T-helper 2 cell treated with Interferon-gamma antibody and Interleukin-4, amounts not matched to agents 100 ng/mL and 5 ng/mL, for 36 hours (primary cell): Measurements from ENCODE around the gene CRABP1. TPM values are rescaled to one million over a fixed set of nuclear protein-coding genes. Genes with fewer than 3 reads are reported as not detected.
"Not testable (repeated sequence)": the region's sequence is repeated elsewhere in the genome, so short reads cannot be mapped to it uniquely, and the experiment has no call there.

Experiments
- intact Hi-C: fragments of 100-400 bp; cut with micrococcal nuclease; formaldehyde crosslinking; loops from one replicate; pipeline ENCODE4 v1.15.1; 2023
- total RNA-seq: library from RNA; stranded (reverse); gene quantifications from 2 replicates; pipeline ENCODE4 v1.2.3, GENCODE V29; 2022

The CRABP1 gene
- total RNA-seq, 1 donor from 2014 or later, result 0.52 TPM

DNA sequence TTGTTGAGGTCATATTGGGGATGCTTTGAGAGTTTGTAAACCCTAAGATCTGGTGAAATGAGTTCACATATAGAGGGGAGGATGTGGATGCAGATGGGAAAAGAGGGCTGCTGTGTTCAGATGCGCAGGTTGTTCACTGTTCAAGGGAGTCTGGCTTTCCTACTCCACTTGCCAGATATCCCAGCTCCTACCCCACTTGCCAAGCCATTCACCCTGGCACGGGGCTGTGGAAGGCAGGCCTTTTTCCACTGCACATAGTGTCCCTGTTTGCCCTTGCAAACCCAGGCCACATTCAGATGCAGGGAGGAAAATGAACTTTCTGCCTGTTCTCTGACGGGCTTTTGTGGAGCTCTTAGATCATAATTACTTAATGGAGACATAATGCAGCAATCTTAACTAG is 29.0 kb downstream of the CRABP1 start:
- intact Hi-C loops, result no loop called here

DNA sequence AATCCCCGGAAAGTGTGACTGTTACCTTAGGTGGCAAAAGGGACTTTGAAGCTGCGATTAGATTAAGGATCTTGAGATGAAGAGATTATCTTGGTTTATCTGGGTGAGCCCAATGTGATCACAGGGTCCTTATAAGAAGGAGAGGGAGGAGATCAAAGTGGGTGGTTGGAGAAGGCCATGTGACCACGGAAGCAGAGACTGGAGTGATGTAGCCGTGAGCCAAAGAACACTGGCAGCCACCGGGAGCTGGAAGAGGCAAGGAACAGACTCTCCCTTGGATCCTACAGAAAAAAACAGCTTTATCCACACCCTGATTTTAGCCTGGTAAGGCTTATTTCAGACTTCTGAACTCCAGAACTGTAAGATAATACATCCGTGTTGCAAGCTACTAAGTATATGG is 29.9 kb downstream of the CRABP1 start:
- intact Hi-C loops, result no loop called here

DNA sequence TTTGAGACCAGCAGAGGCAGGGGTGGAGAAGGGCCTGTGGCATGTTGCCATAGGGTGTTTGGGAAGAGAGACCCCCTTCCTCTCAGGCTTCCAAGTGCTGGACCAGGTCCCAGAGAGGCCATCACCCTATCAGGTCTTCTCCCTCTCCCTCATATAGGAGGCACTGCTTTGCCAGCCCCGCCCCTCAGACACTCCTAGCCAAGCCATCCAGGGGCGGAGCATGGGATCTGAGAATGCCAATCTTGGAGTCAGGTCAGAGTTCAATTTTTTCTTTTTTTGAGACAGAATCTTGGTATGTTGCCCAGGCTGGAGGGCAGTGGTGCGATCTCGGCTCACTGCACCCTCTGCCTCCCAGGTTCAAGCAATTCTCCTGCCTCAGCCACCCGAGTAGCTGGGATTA is 32.7 kb downstream of the CRABP1 start:
- intact Hi-C loops, result no loop called here

DNA sequence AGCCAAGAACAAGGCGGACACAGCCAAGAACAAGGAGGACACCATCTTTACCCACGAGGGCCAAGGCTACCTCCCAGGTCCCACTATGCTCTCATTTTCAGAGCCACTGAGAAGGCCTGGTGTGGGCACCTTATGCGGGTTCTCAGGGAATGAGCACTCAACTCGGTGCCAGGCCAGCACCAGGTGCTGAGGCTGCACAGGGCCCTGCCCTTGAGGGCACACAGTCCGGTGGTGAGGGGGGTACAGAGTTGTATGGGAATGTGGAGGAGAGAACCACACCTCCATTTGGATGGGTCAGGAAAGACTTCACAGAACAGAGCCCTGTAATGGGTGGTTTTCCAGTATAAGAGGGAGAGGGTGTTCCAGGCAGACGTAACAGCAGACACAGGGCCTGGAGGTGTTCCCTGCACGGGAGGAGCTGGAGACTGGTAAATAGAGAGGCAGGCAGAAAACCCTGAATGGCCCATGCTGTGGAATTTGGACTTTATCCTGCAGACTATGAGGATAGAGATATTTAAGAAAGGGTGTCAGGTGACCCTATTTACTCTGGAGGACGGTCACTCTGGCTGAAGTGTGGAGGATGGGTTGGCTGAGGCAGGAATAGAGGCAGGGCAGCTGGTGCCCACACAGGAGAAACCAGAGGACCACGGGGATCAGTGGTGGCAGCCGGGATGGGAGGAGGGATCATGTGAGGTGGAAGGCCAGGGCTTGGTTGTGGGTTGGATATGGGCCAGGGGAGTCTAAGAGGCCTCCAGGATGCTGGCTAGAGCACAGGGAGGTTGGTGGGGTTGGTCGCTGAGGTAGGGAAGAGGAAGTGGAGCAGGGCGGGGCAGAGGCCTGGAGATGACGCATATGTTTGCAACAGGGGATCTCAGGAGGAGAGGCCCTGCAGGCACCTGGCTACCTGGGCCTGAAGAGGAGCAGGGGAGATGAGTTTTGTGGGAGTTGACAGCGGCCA is 34.6 kb downstream of the CRABP1 start:
- intact Hi-C loops, result no loop called here

DNA sequence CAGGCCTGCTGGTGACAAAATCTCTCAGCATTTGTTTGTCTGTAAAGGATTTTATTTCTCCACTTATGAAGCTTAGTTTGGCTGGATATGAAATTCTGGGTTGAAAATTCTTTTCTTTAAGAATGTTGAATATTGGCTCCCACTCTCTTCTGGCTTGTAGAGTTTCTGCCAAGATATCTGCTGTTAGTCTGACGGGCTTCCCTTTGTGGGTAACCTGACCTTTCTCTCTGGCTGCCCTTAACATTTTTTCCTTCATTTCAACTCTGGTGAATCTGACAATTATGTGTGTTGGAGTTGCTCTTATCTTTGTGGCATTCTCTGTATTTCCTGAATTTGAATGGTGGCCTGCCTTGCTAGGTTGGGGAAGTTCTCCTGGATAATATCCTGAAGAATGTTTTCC is 40.0 kb downstream of the CRABP1 start:
- intact Hi-C loops, result not testable (repeated sequence)

DNA sequence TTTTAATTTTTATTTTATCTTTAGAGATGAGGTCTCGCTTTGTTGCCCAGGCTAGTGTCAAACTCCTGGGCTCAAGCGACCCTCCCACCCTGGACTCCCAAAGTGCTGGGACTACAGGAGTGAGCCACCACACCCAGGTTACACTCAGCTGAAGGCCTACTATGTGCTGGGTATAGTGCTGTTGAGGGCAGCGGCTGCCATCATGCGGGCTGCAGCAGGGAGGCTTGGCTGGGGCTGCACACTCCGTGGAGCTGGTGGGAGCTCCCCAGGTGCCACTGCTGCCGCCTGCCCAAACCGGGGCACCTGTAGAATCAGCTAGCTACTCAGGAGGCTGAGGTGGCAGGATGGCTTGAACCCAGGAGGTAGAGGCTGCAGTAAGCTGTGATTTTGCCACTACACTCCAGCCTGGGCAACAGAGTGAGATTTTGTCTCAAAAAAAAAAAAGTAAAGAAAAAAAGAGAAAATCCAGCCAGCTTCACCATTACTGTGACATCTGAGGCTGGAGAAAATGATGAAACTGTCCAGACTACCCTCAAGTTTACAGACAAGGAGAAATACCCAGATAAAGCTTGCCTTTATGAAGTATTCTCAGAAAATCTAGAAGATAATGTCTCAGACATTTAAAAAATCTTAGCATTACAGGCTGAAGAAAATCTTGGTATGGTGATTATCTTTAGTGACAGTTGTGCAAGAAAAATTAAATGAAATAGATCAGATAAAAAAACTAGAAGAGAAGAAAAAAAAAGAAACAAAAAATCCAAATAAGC is 42.1 kb downstream of the CRABP1 start:
- intact Hi-C loops, result no loop called here

DNA sequence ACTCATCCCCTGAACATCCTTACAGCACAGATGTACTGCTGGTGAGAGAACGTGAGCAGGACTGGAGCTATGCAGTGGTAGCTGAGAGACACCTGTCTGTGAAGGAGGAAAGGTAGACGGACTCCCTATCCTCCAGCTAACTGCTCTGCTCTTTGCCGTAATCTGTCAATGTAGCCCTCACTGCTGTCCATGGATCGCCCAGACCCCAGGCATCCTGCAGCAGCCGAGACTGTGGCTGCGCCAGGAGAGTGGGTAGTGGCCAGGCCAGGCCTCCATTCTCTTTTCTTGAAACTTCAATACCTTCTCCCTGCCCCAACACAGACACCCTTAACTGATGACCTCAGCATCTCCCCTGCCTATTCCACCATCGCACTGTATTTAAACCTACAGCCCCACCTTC is 44.5 kb downstream of the CRABP1 start:
- intact Hi-C loops, result no loop called here

DNA sequence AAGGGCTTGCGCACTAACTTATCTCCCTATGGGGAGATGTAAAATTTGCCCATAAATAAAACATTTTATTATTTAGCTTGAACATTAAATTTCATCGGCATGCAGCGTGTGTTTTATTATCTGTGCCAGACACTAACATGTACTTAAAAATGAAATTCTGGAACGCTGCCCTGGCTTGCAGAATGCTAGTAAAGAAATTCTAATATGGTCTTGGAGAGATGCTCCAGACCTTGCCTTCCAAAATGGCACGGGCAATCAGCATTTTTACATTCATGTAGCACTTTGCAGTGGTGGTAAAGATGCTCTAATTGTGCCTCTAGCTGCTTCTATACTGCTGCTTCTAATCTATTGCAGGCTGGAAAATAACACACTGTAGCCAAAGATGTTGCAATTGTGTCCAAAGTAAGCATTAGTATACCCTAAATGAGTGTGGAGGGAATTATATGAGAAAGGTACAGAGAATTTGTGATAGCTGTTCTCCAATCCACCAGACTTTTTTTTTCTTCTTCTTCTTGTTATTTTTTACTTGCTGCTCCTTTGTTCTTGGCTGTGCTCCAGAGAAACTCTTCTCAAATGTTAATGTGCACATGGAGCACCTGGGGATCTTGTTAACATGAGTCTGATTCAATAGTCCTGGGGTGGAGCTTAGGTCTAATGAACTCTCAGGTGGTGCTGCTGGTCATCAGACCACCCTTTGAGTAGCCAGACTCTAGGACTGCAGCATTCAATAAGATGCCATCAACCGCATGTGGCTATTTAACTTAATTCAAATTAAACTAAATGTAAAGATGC is 47.3 kb downstream of the CRABP1 start:
- intact Hi-C loops, result no loop called here

DNA sequence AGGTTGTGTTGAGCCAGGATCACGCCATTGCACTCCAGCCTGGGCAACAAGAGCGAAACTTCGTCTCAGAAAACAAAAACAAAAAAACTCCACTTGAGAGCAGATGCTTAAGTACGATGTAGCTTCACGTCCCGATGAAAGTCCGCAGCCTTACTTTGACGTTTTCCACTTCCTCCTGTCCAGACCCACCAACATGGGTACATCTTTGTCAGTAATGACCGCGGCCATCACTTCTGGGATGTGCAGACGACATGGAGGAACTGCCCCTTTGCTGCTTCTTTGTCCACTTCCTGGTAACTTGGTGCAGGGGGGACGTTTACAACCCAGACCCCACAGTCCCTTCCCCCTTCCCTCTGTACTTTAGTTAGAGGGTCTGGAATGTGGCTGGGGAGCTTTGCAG is 48.7 kb downstream of the CRABP1 start:
- intact Hi-C loops, result no loop called here

DNA sequence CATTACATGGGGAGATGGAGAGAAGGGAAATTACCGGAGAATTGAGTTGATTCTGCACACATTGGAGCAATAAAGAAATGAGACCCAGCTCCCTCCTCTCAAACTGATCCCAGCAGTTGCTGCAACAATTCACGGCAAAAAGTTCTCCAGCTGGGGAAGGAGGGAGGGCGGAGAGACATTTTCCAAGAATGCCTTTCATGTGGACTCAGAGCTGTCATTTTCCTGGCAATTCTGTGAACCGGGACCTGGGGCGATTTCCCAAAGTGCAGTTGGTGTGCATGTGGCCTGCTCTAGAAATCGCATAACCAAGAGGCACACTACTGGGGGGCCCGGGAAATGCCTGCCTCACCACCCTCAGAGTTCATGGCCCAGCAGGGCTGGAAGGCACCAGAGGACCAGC is 49.2 kb downstream of the CRABP1 start:
- intact Hi-C loops, result no loop called here

DNA sequence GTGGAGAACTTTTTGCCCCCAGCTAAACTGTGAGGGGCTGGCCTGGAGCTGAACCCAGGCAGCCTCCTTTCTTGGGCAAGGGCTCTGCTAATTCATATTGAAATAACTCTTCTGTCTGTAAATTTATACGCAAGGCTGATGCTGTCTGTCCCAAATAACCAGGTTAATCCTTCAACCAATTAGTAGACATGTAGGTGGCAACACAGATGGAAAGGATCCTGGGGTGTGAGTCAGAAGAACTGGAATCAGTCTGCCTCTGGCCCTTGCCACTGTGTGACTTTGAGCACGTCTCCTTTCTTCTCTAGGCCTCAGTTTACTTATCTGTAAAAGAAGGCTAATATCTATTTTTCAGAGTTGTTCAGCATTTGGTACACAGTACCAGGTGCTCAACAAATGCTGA is 49.6 kb downstream of the CRABP1 start:
- intact Hi-C loops, result no loop called here

DNA sequence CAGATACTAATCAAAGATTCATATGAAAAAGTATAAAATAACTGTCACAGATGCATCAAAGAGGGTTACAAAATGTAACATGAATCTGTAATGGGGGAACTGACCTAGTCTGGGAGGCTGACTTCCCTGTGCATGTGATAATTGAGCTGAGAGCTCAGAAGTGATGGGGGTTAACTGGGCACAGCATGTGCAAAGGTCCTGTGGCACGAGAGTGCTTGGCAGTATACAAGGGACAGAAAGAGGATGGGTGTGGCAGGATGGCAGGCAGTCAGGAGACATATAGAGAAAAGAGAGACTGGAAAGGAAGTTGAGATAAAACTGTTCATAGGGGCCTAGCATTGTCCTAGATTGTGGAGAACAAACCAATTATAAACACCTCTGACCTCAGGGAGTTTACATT is 50.1 kb downstream of the CRABP1 start:
- intact Hi-C loops, result no loop called here

DNA sequence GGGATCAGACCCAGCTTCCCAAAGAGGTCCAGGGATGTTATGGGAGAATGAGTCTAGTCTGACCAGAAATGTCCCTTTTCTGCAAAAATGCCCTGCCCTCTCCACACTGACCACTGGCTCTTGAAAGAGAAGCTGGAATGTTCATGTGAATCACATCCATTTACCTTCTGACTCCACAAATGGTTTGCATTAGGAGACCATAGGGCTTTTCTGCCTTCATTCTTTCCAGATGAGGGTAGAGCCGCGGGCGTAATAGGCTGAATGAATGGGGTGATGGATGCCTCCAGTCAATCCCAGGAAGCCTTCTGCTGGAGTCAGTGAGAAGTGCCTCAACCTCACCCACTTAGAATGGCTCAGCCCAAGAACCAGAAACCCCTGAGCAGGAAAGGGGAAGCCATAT is 50.7 kb downstream of the CRABP1 start:
- intact Hi-C loops, result no loop called here

DNA sequence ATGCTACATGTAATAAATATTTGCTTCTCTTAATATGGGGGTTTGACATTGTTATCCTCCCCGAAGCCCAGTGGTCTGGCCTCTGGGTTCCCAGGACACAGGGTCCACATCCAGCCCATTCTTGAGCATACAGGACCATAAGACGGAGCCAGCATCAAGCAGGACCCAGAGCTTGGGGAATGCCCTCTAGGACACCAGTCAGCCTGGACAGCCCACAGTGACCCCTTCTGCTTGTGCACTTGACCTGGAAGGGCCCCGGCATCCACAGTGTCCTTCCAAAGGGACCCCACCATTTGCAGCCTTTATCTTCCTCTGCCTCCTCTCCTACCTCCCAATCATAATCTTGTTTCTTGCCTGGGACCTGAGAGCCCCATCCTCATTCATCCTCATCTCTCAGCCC is 51.6 kb downstream of the CRABP1 start:
- intact Hi-C loops, result no loop called here

DNA sequence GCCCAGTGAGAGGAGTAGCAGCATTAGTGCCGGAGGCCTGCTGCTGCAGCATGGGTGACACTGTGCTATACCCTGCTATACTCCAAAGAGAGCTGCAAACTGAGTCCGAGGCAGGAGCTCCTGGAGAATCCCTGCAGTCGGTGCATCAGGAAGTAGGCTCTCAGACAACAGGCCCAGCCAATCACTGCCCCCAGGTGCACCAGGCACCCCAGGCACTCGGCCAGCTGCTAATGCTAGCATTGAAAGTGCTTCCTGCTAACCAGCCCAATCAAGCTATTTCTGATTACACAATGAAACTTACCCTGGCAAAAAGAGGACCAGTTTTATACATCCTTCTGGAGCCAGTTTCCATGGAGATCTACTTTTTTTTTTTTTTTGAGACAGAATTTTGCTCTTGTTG is 52.3 kb downstream of the CRABP1 start:
- intact Hi-C loops, result no loop called here

DNA sequence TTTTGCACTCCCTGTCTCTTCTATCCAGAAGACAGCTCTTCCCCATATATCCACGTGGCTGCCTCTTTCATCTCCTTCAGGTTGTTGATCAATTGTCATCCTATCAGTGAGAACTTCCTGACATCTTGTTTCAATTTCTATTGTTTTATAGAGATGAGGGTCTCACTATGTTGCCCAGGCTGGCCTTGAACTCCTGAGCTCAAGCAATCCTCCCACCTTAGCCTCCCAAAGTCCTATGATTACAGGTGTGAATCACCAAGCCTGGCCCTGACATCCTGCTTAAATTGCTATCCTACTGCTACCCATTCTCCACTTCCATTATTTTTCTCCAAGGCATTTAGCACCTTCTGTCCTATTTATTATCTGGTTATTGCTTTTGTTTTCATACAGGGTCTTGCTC is 53.0 kb downstream of the CRABP1 start:
- intact Hi-C loops, result no loop called here

DNA sequence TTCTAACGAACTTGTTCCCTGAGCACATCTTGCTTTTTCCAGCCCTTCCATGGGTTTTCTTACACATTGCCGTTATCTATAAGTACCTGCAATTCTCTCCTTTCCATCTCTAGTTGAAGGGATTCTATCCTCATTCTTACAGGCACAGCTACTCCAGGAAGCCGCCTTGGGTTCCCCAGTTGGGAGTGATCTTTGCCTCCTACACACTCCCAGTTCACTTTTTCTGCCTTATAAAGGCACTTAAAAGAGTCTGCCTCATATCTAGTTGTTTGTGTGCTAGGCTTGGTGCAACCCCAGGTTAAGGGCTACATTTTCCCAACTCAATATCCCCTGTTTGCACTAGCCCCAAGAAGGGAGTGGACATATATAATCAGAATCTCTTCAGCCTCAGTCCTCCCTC is 53.9 kb downstream of the CRABP1 start:
- intact Hi-C loops, result no loop called here

DNA sequence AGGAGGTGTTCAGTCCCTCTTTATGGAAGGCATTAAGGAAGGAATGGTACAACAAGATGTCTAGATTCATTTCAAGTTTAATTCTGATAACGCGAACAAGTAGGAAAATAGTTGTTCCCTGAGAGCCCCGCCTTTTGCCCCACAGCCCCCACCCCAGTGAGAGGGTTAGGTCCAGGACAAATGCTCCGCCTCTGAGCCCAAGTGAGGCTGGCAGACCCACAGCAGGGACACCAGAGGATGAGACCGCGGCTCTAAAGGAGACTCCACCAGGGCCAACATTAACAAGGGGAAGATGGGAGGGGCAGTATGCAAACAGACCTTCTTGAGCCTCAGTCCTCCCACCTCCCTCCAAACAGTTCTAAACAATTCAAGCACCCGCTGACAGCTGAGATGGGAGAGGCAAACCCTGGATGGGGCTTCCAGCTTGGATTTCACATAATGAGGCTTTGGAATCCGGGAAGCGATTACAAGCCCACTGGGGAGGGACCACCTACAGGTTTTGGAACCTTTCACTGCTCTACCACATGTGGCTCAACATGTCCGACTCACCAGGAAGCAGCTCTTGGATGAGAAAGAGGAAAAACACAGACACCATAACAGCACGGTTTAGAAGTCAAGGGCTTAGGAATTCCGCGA is 54.9 kb downstream of the CRABP1 start:
- intact Hi-C loops, result no loop called here

DNA sequence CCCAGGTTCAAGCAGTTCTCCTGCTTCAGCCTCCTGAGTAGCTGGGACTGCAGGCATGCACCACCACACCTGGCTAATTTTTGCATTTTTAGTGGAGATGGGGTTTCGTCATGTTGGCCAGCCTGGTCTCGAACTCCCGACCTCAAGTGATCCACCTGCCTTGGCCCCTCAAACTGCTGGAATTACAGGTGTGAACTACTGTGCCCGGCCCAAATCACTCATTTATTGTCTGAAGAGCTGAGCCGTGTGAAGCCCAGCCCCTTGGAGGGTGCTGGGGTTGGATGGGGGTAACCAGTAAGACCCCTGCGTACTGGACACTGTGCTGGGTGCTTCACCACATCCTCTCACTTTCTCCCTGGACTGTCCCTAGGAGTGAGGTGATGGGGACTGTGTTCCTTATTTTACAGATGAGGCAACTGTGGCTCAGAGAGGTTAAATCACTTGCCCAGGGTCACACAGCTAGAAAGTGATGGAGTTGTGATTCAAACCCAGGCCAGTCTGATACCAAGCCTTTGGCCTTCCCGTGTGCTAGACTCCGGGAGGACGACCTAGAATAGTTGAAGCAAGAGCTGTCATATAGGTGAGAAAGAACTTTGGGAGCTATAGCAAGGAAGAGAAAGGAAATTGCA is 56.1 kb downstream of the CRABP1 start:
- intact Hi-C loops, result no loop called here

DNA sequence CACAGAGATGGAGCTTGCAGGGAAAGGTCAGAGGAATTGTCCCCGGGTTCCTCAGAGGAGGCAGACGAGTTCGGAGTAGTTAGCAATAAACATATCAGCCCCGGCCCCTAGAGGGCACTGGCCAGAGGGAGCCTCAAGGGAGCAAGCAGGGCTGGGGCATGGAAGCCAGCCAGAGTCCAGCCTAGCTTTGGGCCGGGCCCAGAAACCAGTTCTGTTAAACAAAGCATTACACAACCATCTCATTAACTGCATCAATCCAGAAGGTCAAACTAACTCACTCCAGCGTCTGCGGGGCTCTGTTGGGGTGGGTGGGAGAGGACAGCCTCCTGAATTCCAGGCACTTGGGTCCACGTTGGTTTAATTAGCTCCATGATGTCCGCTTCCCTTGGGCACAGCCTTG is 56.8 kb downstream of the CRABP1 start:
- intact Hi-C loops, result no loop called here

DNA sequence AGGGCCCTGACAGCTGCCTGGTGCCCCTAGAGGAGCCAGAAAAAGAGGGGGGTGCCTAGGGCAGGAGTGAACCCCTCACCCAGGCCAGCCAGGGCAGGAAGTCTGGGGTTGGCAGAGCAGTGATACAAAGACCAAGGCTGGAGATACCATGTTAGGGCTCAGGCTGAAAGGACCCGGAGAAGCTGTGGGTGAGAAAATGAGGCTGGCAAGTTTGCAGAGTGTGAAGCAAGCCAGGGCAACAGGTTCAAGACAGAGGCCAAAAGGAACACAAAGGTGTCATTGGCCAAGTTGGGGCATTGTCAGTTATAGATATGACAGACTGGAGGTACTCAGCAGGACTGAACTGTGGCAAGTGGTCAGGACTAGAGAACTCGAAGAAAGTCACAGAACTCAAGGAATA is 57.2 kb downstream of the CRABP1 start:
- intact Hi-C loops, result no loop called here
